HepG2 (cell line): ENCODE measurements around the gene GLT1D1. TPM values are rescaled to one million over a fixed set of nuclear protein-coding genes. Genes with fewer than 3 reads are reported as not detected.

Experiments
- ATF5 ChIP-seq: sonication (generic); formaldehyde crosslinking; IDR thresholded peaks from 2 replicates; pipeline ENCODE4 v1.4.0; 2020; ENCODE audit warnings: mild to moderate bottlenecking, low read depth, missing genetic modification reagents
- HMGXB4 ChIP-seq, 2 experiments: sonication (generic) in 1 of 2; formaldehyde crosslinking in 1 of 2; IDR thresholded peaks; 2 replicates each; pipeline versions ENCODE4 v1.4.0 to v1.6.1; 2018 to 2020; ENCODE audit warnings: missing genetic modification reagents in 2 of 2, borderline replicate concordance in 1 of 2, low read depth in 1 of 2, mild to moderate bottlenecking in 1 of 2, missing biosample characterization in 1 of 2
- KDM4B ChIP-seq: sonication (generic); formaldehyde crosslinking; IDR thresholded peaks from 2 replicates; pipeline ENCODE4 v1.4.0; 2020; ENCODE audit warnings: missing genetic modification reagents
- KIAA2018 ChIP-seq: sonication (generic); formaldehyde crosslinking; IDR thresholded peaks from 2 replicates; pipeline ENCODE4 v1.5.0; 2020; ENCODE audit warnings: mild to moderate bottlenecking, missing genetic modification reagents, borderline replicate concordance
- ZGPAT ChIP-seq: IDR thresholded peaks from 2 replicates; pipeline ENCODE4 v1.6.1; 2016; ENCODE audit warnings: mild to moderate bottlenecking
- polyA plus RNA-seq, 8 experiments: library from polyadenylated mRNA; depleted of rRNA in 3 of 8; stranded (reverse) in 7 of 8; unstranded in 1 of 8; fragments of >200 nt; fragmentation: Illumina TruSeq in 4 of 8; extraction: Trizol in 4 of 8; gene quantifications; 2 replicates each; pipeline versions ENCODE4 v1.2.1 to v1.2.3, GENCODE V29; 2011 to 2016; ENCODE audit warnings: low read depth in 4 of 8, missing spikeins in 1 of 8, mixed read lengths in 1 of 8; ENCODE audit not compliant: insufficient read depth in 1 of 8
- total RNA-seq, 5 experiments: library from RNA; depleted of rRNA; stranded (reverse); fragments of >200 nt; fragmentation: Illumina TruSeq; extraction: Trizol; gene quantifications; 2 replicates each; pipeline ENCODE4 v1.2.3, GENCODE V29; 2016; ENCODE audit warnings: low read depth in 1 of 5

The GLT1D1 gene
- total and polyA plus RNA-seq, 2 of the 13 experiments (the other 11 are each of a cell fraction or from before 2014, with no cell fraction given): 0.09 to 0.17 TPM

- TF ChIP-seq KIAA2018 (no peak), ZGPAT (CRISPR knock-in tag) (0 out of 2 replicates have a peak, but pooled peaks have one; percentile 49), ATF5 (CRISPR knock-in tag) (no peak), KDM4B (CRISPR knock-in tag) (no peak), HMGXB4 (CRISPR knock-in tag; IDR thresholded peaks at IDR 0.05; ENCODE audit: borderline replicate concordance in 1 of 2, low read depth in 1 of 2) (no peak; a peak in 1 of 4 replicates)
Measured at GRCh38 chr12:128861226-128862016, 8.1 kb downstream of the GLT1D1 start (continued).
